ENCODE results near the gene SENP3. TPM values are rescaled to one million over a fixed set of nuclear protein-coding genes. Genes with fewer than 3 reads are reported as not detected.

SENP3 gene
- total and polyA plus RNA-seq, 2 of the 13 experiments (the other 11 are each of a cell fraction or from before 2014, with no cell fraction given), result 55.8 to 75.4 TPM

GRCh38 chr17:7561589-7562207, at the start of gene SENP3 (continued):
- no peak for TF ChIP-seq ZFP36L2 (CRISPR knock-in tag; IDR thresholded peaks at IDR 0.05)
- peak; percentile 72 for TF ChIP-seq ZFY (CRISPR knock-in tag; IDR thresholded peaks at IDR 0.05)
- TF ChIP-seq MED13 (CRISPR knock-in tag; IDR thresholded peaks at IDR 0.05), result no peak
- TF ChIP-seq ZFP37 (CRISPR knock-in tag; IDR thresholded peaks at IDR 0.05; ENCODE audit: borderline replicate concordance), result no peak
- TF ChIP-seq PRPF4 (IDR thresholded peaks at IDR 0.05; ENCODE audit: low read depth, low read length, poor library complexity, severe bottlenecking), result no peak
- peak; percentile 70 for TF ChIP-seq CREM (IDR thresholded peaks at IDR 0.05)
- TF ChIP-seq CREM (CRISPR knock-in tag; IDR thresholded peaks at IDR 0.05), result peak; percentile 72; the same call in 1 of the 2 replicates
- no peak for TF ChIP-seq ZNF556 (CRISPR knock-in tag; IDR thresholded peaks at IDR 0.05; ENCODE audit: borderline replicate concordance)
- TF ChIP-seq, protein P1, sequence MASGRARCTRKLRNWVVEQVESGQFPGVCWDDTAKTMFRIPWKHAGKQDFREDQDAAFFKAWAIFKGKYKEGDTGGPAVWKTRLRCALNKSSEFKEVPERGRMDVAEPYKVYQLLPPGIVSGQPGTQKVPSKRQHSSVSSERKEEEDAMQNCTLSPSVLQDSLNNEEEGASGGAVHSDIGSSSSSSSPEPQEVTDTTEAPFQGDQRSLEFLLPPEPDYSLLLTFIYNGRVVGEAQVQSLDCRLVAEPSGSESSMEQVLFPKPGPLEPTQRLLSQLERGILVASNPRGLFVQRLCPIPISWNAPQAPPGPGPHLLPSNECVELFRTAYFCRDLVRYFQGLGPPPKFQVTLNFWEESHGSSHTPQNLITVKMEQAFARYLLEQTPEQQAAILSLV (CRISPR knock-in tag; IDR thresholded peaks at IDR 0.05; ENCODE audit: borderline replicate concordance), result no peak; the same call in 1 of the 2 replicates
- TF ChIP-seq CCDC6 (CRISPR knock-in tag; IDR thresholded peaks at IDR 0.05), result 0 out of 2 replicates have a peak, but pooled peaks have one; percentile 19
- no peak for TF ChIP-seq XRCC5 (optimal IDR thresholded peaks at IDR 0.05; ENCODE audit: low read length)
- no peak for TF ChIP-seq SIN3A (IDR thresholded peaks at IDR 0.05; ENCODE audit: borderline replicate concordance, low read depth, low read length)
- no peak for TF ChIP-seq MBNL3 (CRISPR knock-in tag; conservative IDR thresholded peaks at IDR 0.05)
- TF ChIP-seq GATAD1 (CRISPR knock-in tag; IDR thresholded peaks at IDR 0.05), result peak; percentile 93
- peak; percentile 22 for TF ChIP-seq HNRNPLL (IDR thresholded peaks at IDR 0.05; ENCODE audit: low read depth, low read length, poor library complexity, severe bottlenecking)
- TF ChIP-seq BCLAF1 (IDR thresholded peaks at IDR 0.05), result no peak
- TF ChIP-seq, protein P2, sequence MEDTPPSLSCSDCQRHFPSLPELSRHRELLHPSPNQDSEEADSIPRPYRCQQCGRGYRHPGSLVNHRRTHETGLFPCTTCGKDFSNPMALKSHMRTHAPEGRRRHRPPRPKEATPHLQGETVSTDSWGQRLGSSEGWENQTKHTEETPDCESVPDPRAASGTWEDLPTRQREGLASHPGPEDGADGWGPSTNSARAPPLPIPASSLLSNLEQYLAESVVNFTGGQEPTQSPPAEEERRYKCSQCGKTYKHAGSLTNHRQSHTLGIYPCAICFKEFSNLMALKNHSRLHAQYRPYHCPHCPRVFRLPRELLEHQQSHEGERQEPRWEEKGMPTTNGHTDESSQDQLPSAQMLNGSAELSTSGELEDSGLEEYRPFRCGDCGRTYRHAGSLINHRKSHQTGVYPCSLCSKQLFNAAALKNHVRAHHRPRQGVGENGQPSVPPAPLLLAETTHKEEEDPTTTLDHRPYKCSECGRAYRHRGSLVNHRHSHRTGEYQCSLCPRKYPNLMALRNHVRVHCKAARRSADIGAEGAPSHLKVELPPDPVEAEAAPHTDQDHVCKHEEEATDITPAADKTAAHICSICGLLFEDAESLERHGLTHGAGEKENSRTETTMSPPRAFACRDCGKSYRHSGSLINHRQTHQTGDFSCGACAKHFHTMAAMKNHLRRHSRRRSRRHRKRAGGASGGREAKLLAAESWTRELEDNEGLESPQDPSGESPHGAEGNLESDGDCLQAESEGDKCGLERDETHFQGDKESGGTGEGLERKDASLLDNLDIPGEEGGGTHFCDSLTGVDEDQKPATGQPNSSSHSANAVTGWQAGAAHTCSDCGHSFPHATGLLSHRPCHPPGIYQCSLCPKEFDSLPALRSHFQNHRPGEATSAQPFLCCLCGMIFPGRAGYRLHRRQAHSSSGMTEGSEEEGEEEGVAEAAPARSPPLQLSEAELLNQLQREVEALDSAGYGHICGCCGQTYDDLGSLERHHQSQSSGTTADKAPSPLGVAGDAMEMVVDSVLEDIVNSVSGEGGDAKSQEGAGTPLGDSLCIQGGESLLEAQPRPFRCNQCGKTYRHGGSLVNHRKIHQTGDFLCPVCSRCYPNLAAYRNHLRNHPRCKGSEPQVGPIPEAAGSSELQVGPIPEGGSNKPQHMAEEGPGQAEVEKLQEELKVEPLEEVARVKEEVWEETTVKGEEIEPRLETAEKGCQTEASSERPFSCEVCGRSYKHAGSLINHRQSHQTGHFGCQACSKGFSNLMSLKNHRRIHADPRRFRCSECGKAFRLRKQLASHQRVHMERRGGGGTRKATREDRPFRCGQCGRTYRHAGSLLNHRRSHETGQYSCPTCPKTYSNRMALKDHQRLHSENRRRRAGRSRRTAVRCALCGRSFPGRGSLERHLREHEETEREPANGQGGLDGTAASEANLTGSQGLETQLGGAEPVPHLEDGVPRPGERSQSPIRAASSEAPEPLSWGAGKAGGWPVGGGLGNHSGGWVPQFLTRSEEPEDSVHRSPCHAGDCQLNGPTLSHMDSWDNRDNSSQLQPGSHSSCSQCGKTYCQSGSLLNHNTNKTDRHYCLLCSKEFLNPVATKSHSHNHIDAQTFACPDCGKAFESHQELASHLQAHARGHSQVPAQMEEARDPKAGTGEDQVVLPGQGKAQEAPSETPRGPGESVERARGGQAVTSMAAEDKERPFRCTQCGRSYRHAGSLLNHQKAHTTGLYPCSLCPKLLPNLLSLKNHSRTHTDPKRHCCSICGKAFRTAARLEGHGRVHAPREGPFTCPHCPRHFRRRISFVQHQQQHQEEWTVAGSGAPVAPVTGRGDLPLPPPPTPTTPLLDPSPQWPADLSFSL (CRISPR knock-in tag; IDR thresholded peaks at IDR 0.05), result no peak
- no peak for TF ChIP-seq PAX8 (CRISPR knock-in tag; IDR thresholded peaks at IDR 0.05; ENCODE audit: borderline replicate concordance)
- TF ChIP-seq SIN3B (IDR thresholded peaks at IDR 0.05; ENCODE audit: low read length), result peak; percentile 59
- no peak for TF ChIP-seq SP1 (IDR thresholded peaks at IDR 0.05)
- TF ChIP-seq SP1 (CRISPR knock-in tag; IDR thresholded peaks at IDR 0.05), result peak; percentile 21
- no peak for TF ChIP-seq ZNF644 (CRISPR knock-in tag; IDR thresholded peaks at IDR 0.05; ENCODE audit: low read depth)
